ENCODE data around the gene ARL6IP5.
A peak's percentile ranks its signal among the peaks of the same experiment; 100 is the strongest.

The ARL6IP5 gene

DNA sequence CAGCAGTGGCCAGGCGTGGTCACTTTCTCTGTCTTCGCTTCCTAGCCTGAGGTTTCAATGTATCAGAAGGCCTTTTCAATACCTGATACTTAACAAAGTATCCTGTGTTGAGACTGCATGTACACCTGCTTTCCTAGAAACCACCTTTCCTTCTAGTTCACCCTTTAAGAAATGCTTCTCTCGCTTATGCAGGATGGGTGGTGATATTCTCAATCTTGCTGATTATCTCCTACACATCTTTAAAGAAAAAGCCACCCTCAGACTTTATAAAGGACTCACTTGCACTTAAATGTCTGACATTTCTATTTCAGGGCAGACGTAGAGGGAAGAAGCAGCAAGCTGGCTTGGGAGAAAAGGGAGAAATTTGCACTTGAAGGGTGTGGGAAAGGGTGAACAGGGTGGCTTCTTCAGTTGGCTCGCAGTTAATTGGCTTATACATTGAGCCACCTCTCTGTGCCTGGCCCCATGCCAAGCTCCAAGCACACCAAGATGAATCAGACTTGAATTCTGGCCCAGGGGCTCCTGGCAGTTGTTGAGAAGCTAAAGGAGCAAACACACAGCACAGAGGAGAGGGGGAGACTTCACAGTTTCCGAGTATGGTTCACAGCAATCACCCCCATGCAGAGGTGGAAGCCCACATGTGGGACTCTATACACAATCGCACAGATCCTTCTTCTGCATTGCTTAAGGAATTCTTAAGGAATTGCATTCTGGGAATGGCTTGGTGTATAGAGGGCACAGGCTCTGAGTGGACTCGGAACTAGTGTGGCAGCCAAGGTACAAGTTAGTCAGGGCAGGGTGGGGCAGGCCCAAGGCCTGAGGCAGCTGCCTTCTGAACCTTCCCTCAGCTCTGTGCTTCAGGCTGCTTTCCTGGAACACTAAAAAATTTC is 1.3 kb downstream of the ARL6IP5 start:
- DNase-seq, result peak; percentile 55 to 68

DNA sequence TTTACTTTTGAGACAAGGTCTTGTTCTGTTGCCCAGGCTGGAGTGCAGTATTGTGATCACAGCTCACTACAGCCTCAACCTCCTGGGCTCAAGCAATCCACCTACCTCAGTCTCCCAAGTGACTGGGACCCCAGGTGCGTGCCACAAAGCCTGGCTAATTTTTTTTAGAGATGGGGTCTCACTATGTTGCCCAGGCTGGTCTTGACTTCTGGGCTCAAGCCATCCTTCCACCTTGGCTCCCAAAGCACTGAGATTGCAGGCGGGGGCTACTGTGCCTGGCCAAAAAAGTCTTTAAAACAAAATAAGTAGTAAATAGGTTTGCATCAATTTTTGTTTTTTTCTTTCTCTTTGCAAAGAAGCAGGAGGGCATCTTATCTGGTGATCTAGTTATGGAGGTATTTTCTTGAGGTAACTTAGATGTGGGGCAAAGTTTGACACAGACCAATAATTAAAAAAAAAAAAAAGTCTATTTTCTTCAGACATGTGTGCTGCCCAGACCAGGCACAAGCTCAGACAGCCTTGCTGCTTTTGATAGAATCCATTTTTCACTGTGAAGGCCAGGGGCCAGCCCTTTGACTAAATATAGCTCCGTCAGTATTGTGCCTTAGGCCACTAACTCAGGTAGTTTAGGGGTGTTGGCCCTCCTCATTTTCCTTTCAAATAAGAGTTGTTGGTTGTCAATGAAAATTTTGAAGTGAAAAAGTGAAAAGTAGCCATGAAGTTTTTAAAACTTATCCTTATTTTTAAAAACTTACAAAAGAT is 2.5 kb downstream of the ARL6IP5 start:
- no peak for DNase-seq

DNA sequence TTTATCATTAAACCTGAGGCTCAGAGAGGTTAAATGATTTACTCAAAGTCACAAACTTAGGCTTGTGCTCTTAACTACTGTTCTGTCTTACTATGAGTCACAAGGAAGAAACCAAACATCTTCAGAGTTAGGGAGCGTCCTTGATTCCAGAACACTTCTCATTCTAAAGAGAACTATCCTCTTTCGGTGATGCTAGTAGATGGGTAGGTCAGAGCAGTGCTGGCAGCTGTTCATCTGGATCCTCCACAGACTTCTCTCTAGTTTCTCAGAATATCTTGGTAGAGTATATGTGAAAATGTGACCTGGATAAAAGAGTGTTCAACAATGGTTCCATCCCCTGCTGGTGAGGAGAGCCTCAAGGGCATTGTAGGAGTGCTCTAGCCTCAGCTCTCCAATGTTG is 3.3 kb downstream of the ARL6IP5 start:
- peak in 1 of 2 donors; percentile 51 for DNase-seq

DNA sequence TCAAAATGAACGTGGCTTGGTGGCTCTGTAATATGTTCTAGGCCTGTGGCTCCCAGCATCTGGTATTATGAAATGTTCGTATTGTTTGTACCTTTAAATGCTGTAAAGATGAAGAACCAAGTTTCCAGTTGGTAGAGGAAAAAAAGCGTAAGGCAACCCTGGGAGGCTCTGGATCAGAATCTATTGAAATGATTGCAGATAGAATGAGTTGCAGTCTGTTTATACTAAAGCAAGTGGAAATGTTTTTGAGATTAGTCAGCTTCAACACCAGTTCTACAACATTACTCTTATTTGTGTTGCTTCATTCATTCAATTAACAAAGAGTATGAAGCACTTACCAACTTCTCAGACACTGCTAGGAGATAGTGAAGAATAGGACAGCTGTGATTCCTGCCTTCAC is 5.3 kb downstream of the ARL6IP5 start:
- no peak for DNase-seq

- DNase-seq, result no peak
These were observed 6.8 kb downstream of the ARL6IP5 start for GRCh38 chr3:69091389-69092029.

DNA sequence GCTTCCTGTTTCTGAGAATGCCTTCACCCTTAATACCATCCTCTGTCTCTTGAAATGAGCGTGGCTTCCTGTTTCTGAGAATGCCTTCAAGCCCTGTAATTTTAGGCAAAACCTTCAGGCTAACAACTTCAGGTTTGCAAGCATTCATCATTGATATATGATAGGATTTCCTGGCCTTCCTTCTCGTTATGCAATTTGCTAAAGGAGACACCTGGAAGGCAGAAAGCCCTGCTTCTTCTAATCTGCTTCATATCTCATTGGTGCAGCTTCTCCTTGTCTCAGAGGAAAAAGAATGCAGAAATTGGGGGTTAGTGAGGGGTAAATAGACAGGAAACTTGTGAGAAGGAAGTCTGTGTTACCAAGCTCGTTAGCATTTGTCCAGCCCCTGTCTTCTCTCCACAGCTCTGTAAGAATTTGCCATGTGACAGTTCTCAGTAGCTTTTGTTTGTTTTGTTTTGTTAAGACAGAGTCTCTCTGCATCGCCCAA is 7.3 kb downstream of the ARL6IP5 start:
- DNase-seq, result peak in 1 of 2 donors; percentile 34

GRCh38 chr3:69094467-69095205 is 9.9 kb downstream of the ARL6IP5 start:
- DNase-seq, result peak; percentile 49 to 62

DNA sequence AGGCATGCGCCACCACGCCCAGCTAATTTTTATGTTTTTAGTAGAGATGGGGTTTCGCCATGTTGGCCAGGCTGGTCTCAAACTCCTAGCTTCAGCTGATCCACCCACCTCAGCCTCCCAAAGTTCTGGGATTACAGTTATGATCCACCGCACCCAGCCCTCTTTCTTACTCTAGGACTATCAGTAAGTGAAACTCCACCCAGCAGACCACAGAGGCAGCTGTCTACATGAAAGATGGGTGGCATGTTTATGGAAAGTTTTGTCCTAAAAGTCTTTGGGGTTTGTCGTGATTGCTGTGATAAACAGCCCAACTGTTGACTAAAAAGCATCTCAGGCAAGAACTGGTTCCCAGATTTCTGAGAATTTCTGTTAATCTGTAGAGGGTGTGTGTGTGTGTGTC is 10.9 kb downstream of the ARL6IP5 start:
- DNase-seq, result no peak

DNA sequence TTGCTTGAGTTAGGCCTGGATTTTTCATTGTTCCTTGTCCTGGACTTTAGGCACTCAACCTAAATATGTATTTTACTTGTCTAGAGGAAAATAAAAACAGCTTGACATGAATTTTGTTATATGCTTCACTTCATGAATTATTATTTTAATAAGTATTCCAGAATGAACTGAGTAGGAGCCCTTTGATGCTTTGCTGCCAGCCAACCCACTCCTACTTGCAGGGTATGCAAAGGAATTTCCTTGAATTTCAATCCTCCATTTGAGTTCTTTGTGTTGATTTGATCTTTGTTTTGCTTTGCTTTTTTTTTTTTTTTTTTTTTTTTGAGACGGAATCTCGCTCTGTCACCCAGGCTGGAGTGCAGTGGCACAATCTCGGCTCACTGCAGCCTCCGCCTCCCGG is 11.6 kb downstream of the ARL6IP5 start:
- DNase-seq, result no peak

DNA sequence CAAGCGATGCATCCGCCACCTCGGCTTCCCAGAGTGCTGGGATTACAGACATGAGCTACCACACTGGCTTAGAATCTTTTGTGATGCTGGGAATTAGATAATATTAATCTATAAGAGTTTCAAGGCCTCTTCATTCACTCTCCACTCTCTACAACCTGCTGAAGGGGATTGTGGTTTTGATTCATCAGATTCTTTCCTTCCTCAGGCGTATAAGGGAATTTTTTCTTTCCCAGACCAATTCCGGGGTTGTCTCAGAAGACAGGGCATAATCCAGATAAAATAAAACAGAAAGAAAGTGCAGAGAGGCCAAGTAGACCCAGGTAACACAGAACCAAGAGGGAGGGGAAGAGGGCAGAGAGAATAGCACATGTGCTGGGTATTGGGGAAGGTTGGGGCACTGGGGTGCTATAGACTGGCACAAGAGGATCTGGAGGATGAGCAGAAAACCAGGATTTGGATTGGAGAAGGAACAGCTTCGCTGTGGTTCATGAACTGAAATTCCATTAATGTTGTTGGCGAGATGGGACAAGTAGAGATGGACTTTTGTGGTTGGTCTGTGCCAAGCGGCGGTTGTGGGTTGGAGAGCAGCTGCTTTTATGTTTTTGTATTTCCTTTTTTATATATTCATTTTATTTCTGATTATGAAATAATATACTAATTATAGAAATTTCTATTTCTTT is 12.8 kb downstream of the ARL6IP5 start:
- no peak for DNase-seq

DNA sequence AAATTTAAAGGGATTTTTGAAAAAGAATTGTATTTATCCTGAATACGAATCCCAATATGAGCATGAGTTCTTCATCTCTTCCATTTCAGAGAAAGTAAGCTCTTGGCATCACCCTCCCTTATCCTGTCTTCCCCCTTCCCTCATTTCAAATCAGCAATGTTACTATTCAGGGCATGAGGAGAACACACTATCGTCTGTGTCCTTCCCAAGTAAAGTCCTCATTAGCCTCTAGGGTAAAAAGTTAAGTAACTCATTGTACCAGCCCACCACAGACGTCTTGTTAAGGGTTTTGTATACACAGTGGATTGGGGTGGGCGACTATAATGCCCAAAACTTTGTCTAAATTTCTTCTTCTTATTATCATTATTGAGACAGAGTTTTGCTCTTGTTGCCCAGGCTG is 14.8 kb downstream of the ARL6IP5 start:
- DNase-seq, result no peak

- DNase-seq, result no peak
These were observed 17.6 kb downstream of the ARL6IP5 start for GRCh38 chr3:69102384-69102783.

DNA sequence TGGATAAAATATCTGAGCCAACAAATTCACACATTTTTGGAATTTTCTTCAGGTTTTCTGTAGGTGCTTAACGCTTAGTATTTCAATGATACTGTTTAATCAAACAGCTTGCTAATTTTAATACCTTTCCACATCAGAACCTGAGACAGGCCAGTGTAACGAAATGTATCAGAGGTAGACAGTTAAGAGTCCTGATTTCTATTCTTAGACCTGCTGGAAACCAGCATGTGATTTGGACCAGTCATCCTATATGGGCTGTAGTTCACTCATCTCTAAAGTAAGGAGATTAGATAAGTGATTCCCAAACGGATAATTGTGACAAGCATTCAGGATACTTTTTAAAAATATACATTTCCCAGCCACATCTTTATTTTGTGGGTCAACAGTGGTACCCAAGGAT is 18.4 kb downstream of the ARL6IP5 start:
- no peak for DNase-seq

- no peak for DNase-seq
These were observed 19.8 kb downstream of the ARL6IP5 start for GRCh38 chr3:69104586-69104985.

DNA sequence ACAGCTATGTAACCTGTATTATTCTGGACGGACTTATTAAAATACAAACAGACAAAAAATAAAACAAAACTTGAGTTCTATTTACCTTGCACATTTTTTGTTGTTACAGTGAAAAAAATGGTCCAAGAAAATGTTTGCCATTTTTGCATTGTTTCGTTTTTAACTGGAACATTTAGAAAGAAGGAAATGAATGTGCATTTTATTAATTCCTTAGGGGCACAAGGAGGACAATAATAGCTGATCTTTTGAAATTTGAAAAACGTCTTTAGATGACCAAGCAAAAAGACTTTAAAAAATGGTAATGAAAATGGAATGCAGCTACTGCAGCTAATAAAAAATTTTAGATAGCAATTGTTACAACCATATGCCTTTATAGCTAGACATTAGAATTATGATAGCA is 20.6 kb downstream of the ARL6IP5 start:
- DNase-seq, result no peak

GRCh38 chr3:69107841-69108240 is 23.1 kb downstream of the ARL6IP5 start:
- no peak for DNase-seq

GRCh38 chr3:69108811-69109210 is 24.1 kb downstream of the ARL6IP5 start:
- DNase-seq, result no peak

DNA sequence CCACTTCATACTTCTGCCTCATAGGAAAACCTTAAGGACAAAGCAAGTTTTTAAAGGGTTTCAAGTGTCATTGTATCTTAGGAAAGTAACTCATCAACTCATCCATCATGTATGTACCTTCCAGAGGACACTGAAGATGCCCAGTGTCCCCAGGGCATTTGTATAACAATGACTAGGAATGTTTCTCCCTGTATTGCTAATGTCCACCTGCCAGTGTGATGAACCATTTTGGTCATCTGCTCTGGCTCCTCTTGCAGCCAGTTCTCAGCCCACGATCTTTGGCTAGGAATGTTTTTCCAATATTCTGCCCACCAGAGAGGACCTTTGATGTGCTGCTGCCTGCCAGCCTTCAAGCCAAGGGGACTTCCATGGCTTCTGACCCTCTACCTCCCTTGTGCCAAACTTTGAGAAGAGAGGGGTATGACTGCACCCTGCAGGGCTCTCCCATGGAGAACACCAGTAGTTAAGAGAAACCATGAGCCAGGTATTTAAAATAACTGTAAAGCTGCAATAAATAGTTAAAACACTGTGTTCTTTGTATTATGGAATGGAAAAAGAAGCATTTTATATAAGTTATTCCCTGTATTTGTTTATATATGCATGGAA is 26.3 kb downstream of the ARL6IP5 start:
- no peak for DNase-seq

DNA sequence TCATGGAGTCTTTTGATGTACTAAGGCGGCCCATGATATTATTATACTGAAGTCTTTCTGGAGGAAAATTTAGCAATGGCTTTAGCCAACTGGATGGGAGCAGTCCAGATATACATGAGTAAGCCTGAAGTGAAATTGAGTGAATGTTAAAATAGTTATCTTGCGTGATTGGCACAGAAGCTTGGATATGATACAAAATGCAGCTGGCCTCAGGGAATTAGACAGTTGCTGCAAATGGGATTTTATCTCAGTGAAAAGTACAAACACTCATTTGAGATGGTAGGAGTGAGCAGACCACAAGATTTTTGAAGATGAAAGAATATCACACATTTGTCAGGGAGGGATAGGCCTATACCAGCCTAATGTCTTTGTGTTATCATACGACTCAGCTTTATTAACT is 28.8 kb downstream of the ARL6IP5 start:
- no peak for DNase-seq

DNA sequence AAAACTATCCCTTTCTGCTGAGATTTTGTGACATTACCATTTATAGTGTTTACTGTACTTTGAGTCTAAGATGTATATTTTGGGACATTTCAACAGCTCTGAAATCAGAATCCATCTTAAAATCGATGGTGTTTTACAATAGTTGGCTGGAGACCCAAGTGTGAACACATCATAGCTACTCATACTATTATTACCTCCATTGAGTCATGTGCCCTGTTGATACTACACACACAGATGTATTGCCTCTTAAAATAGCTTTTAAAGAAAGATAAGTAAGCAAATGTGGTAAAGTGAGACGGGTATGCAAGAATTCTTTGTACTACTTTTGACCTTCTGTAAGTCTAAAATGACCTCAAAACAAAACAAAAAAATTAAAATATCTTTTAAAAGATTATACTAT is 31.0 kb downstream of the ARL6IP5 start:
- DNase-seq, result no peak

GRCh38 chr3:69116162-69116561 is 31.4 kb downstream of the ARL6IP5 start:
- no peak for DNase-seq

GRCh38 chr3:69116897-69117296 is 32.2 kb downstream of the ARL6IP5 start:
- DNase-seq, result no peak
